OCI-LY3 (cell line): Measurements from ENCODE around the gene D2HGDH.

Experiments
- H2AFZ ChIP-seq: fragments of 200-600, 300-600 bp; shearing (Covaris generic); 2 replicates; pipeline ENCODE4 v1.6.0; 2014; ENCODE audit warnings: antibody characterized with exemption, low read depth, low read length
- H3K27ac ChIP-seq: fragments of 200-600, 300-600 bp; sonication (generic); 2 replicates; pipeline ENCODE4 v1.5.1; 2014; ENCODE audit warnings: mild to moderate bottlenecking, low read length, moderate library complexity, mixed read lengths
- H3K27me3 ChIP-seq: fragments of 200-600, 300-600 bp; sonication (generic); 2 replicates; pipeline ENCODE4 v1.6.1; 2014; ENCODE audit warnings: low read depth, low read length, mixed read lengths
- H3K36me3 ChIP-seq: fragments of 200-600, 300-600 bp; sonication (generic); replicated peaks from 2 replicates; pipeline ENCODE3; 2014; ENCODE audit warnings: low read depth, low read length, mixed read lengths
- H3K4me1 ChIP-seq: fragments of 300-600, 200-600 bp; sonication (generic); 2 replicates; pipeline ENCODE4 v1.6.1; 2014; ENCODE audit warnings: low read length, mixed read lengths
- H3K4me2 ChIP-seq: fragments of 200-600, 300-600 bp; sonication (generic); 2 replicates; pipeline ENCODE4 v1.6.1; 2014; ENCODE audit warnings: low read length, mixed read lengths
- H3K4me3 ChIP-seq: fragments of 300-600, 200-600 bp; sonication (generic); 2 replicates; pipeline ENCODE4 v1.5.1; 2014; ENCODE audit warnings: antibody characterized with exemption, mild to moderate bottlenecking, low read length, moderate library complexity
- H3K79me2 ChIP-seq: fragments of 300-600, 200-600 bp; shearing (Covaris generic); 2 replicates; pipeline ENCODE4 v1.6.1; 2014; ENCODE audit warnings: mild to moderate bottlenecking, low read length, mixed read lengths
- H3K9ac ChIP-seq: fragments of 300-600, 200-600 bp; shearing (Covaris generic); 2 replicates; pipeline ENCODE4 v1.6.0; 2014; ENCODE audit warnings: mild to moderate bottlenecking, low read length, moderate library complexity
- H3K9me3 ChIP-seq: fragments of 200-600, 300-600 bp; shearing (Covaris generic); 2 replicates; pipeline ENCODE4 v1.6.1; 2014; ENCODE audit warnings: low read length, mixed read lengths; ENCODE audit not compliant: insufficient read depth
- H4K20me1 ChIP-seq: fragments of 200-600, 300-600 bp; sonication (generic); 2 replicates; pipeline ENCODE4 v1.6.1; 2016; ENCODE audit warnings: low read length, mixed read lengths; ENCODE audit not compliant: insufficient read depth
- EZH2phosphoT487 ChIP-seq: fragments of 200-600 bp; shearing (Covaris generic); IDR thresholded peaks from 2 replicates; pipeline ENCODE4 v1.6.1; 2018; ENCODE audit warnings: antibody characterized with exemption, mixed run types, low read depth
- TF ChIP-seq, protein P1 (sequence below): fragments of 200-600, 300-600 bp; sonication (generic); IDR thresholded peaks from 2 replicates; pipeline ENCODE4 v1.5.1; 2014; ENCODE audit warnings: antibody characterized with exemption, low read length, low read depth

The D2HGDH gene

GRCh38 chr2:241701399-241702154, 32.9 kb upstream of the D2HGDH start, which contains the start of gene ING5:
ING5 (plus strand) TSS chr2:241702039; CDS start chr2:241702066, 27 bp downstream.
- H3K27ac ChIP-seq: peak within 1 kb of the TSS; percentile 79
- peak within 1 kb of the TSS; percentile 99 for H3K4me3 ChIP-seq
- peaks cover 26% of the 10 kb centered on the region for H3K79me2 ChIP-seq
- H3K4me2 ChIP-seq: peak within 1 kb of the TSS; percentile 99
- peaks cover 11% of the 10 kb centered on the region for H3K36me3 ChIP-seq
- H3K9me3 ChIP-seq: no peaks in the 10 kb centered on the region
- peaks cover 20% of the 10 kb centered on the region for H3K4me1 ChIP-seq
- no peaks in the 10 kb centered on the region for H3K27me3 ChIP-seq
- peaks cover 8% of the 10 kb centered on the region; the same call in 1 of the 2 replicates for H4K20me1 ChIP-seq
- TF ChIP-seq EZH2phosphoT487: no peak
- TF ChIP-seq, protein P1, sequence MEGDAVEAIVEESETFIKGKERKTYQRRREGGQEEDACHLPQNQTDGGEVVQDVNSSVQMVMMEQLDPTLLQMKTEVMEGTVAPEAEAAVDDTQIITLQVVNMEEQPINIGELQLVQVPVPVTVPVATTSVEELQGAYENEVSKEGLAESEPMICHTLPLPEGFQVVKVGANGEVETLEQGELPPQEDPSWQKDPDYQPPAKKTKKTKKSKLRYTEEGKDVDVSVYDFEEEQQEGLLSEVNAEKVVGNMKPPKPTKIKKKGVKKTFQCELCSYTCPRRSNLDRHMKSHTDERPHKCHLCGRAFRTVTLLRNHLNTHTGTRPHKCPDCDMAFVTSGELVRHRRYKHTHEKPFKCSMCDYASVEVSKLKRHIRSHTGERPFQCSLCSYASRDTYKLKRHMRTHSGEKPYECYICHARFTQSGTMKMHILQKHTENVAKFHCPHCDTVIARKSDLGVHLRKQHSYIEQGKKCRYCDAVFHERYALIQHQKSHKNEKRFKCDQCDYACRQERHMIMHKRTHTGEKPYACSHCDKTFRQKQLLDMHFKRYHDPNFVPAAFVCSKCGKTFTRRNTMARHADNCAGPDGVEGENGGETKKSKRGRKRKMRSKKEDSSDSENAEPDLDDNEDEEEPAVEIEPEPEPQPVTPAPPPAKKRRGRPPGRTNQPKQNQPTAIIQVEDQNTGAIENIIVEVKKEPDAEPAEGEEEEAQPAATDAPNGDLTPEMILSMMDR: 0 out of 2 replicates have a peak, but pooled peaks have one; percentile 34
- peak within 1 kb of the TSS; percentile 81 for H3K9ac ChIP-seq
- no peak within 1 kb of the TSS for H2AFZ ChIP-seq

DNA sequence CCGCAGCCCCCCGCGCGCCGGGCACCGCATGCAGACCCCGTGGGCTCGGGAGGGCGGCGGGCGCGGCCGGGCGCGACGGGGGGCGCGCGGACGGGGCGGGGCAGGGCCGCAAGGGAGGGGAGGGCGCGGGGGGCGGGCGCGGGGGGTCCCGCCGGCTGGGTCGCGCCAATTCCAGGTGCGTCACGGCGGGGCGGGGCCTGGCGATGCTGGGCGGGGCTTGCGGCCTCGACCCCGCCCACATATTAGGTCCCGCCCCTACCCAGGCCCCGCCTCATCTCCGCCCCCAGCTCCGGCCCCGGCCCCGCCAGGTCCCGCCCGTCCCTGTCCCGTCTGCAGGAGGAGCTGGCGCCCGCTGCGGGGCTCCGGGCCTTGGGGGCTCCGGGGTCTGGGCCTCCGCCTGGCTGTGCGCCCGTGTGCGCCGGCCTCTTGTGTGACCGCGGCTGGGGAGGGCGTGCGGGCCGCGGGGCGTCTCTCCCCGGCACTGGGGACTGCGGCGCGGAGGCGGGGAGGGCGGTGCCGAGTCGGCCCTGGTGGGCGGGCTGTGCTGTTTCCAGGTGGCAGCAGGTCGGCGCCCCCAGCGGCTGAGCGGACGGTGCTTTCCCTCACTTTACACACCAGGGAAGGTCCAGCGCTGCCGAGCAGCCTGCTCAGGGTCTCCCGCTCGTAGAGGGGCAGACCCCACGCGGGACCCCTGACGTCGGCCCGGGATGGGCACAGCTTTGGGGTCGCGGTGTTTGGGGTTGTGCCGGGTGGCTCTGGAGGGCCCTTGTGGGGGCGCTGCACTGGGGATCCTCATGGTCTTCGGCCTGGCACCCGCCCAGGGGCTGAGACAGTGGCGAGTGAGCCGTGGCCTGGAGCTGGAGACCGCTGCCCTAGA, 32.0 kb upstream of the D2HGDH start:
- Histone ChIP-seq H2AFZ (no peak overlapping the region), H3K27ac (peak overlapping the region; percentile 79), H3K4me3 (peak overlapping the region; percentile 99), H4K20me1 (peaks cover 8% of the 10 kb centered on the region; the same call in 1 of the 2 replicates), H3K79me2 (peaks cover 26% of the 10 kb centered on the region), H3K27me3 (no peaks in the 10 kb centered on the region), H3K9ac (peak overlapping the region; percentile 81), H3K4me1 (peaks cover 20% of the 10 kb centered on the region), H3K9me3 (no peaks in the 10 kb centered on the region), H3K36me3 (peaks cover 14% of the 10 kb centered on the region), H3K4me2 (peak overlapping the region; percentile 99)
- no peak for TF ChIP-seq EZH2phosphoT487
- TF ChIP-seq, protein P1: peak; percentile 50

DNA sequence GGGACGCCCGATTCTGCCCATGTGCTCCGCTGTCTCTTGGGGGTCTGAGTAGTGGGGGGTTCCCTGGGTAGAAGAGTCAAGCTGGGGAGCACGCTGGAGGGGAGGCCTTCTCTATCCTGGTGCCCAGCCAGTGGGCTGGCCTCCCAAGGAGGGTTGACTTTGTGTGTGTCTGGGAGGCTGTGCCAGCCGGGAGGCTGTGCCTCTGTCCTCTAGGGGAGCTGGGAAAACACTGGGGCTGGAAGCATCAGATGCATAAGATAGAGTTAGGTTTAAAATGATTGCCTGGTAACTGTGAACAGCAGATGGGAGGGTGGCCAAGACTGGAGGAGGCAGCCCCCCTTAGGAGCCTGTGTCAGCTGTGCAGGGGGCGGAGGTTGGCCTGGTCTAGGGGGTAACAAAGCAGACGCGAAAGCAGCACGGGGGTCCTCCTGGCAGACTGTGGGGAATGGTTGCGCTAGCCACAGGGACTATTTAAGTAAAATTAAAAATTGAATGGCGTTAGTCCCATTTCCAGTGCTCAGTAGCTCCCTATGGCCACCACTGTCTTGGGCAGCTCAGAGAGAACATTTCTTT, 31.3 kb upstream of the D2HGDH start:
- H3K27ac ChIP-seq: peak overlapping the region; percentile 28; the same call in 1 of the 2 replicates
- H3K79me2 ChIP-seq: peaks cover 26% of the 10 kb centered on the region
- peaks cover 17% of the 10 kb centered on the region for H3K36me3 ChIP-seq
- peak overlapping the region; percentile 99 for H3K4me2 ChIP-seq
- H3K4me3 ChIP-seq: peak overlapping the region; percentile 99
- no peak overlapping the region for H2AFZ ChIP-seq
- H3K27me3 ChIP-seq: no peaks in the 10 kb centered on the region
- peaks cover 20% of the 10 kb centered on the region for H3K4me1 ChIP-seq
- H3K9me3 ChIP-seq: no peaks in the 10 kb centered on the region
- TF ChIP-seq, protein P1: no peak
- no peak for TF ChIP-seq EZH2phosphoT487
- H3K9ac ChIP-seq: peak overlapping the region; percentile 81
- peaks cover 8% of the 10 kb centered on the region; the same call in 1 of the 2 replicates for H4K20me1 ChIP-seq
